ENCODE results near the gene SLC25A11.

DNA sequence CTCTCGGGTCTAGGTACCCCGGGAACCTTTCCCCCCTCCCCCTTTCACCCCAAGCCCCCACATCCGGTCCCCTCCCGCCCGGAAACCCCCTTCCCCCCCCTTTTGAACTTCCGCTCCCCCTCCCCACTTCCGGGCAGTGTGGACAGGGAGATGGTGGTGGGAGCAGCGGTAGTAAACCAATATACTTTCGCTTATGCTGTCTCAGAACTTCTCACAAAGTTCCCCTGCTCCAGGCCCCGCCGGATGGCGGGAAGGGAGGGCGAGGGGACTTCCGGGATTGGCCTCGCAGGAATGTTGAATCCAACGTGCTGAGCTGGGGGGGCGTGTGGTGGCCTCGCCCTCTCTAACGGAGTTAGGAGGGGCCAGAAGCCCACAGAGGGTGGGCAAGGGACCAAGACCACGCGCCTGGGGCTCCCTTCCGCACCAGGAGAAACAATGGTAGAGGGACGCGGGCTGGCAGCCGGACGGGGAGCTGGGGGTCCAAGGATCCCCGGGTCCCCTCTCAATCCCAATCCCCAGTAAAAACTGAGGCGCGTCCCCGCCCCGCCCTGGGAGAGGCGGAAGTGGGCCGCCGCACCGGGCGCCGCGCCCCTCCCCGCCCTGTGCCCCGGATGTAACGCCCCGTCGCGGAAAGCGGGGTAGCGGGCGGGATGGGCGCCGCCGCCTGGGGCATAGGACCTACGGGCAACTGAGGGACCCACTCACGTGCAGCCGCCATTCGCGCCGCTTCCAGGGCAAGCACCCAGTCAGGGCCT lies 7.7 kb upstream of the SLC25A11 start:
- TF ChIP-seq, protein P1, sequence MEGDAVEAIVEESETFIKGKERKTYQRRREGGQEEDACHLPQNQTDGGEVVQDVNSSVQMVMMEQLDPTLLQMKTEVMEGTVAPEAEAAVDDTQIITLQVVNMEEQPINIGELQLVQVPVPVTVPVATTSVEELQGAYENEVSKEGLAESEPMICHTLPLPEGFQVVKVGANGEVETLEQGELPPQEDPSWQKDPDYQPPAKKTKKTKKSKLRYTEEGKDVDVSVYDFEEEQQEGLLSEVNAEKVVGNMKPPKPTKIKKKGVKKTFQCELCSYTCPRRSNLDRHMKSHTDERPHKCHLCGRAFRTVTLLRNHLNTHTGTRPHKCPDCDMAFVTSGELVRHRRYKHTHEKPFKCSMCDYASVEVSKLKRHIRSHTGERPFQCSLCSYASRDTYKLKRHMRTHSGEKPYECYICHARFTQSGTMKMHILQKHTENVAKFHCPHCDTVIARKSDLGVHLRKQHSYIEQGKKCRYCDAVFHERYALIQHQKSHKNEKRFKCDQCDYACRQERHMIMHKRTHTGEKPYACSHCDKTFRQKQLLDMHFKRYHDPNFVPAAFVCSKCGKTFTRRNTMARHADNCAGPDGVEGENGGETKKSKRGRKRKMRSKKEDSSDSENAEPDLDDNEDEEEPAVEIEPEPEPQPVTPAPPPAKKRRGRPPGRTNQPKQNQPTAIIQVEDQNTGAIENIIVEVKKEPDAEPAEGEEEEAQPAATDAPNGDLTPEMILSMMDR (IDR thresholded peaks at IDR 0.05): no peak
- no peak for TF ChIP-seq POLR2A (IDR thresholded peaks at IDR 0.05)

Measured in right lobe of liver (tissue), 4 donors.